ENCODE data around the gene YBX3.

GRCh38 chr12:10735428-10735827 lies 12.3 kb upstream of the YBX3 start:
- TF ChIP-seq CTCF (conservative IDR thresholded peaks at IDR 0.05) (no peak), EZH2 (IDR thresholded peaks at IDR 0.05; ENCODE audit: low read depth) (no peak)
